NCI-H2107 treated with DMSO at 0.1 percent for 48 hours (cell line): Measurements from ENCODE around the gene ARHGAP10.

Experiments used
- DNase-seq: peaks from one replicate; lab custom pipeline; 2025; ENCODE audit not compliant: unreplicated experiment; lab: John Stamatoyannopoulos, UW

Gene ARHGAP10

GRCh38 chr4:148060264-148061140 lies 328.6 kb downstream of the ARHGAP10 start:
- no peak for DNase-seq

DNA sequence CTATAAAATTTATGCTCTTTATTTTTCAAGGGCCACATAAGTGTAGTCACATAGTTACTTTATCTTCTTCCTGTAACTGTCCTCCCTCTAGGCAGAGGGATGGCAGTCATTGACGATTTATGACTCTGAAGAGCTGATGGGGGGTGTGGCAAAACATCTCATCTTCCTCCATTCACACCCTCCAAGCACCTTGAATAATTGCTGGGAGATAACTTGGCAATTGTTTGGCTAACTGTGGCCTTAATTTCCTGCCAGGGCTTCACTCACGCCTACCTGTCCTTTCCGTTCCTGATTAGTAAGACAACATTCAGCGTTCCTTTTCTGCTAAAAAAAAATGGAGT lies 329.2 kb downstream of the ARHGAP10 start:
- no peak for DNase-seq

GRCh38 chr4:148061795-148062194 lies 329.9 kb downstream of the ARHGAP10 start:
- peak; percentile 50 for DNase-seq

DNA sequence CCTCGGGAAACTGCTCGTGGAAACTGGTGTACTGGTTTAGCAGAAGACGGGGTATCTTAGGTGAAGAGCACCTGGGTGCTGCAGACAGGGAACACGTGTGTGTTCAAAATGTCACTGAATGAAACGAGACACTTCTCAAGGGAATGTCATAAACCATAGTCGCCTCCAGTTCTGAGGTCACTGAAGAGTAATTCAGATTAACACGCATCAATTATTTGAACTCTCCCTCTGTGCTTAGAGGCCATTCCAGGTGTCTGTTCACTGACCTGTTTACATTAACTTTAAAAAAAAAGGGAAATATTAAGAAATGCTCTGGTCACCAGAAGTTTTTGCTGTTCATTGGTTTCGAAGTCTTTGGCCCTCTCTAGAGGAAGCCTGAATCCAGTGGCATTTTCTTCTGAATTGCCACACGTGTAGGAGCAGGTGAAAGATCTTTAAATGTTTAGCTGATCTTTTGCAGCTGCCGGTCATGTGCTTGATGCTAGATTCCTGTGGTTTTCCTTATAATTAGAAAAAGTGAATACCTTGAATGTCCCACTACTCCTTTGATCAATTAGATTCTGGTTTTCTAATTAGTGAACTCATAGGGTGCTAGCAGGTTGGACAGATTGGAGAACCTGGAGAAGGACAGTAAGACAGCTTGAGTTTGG lies 330.5 kb downstream of the ARHGAP10 start:
- peak; percentile 52 for DNase-seq

- DNase-seq, result no peak
These were observed 332.6 kb downstream of the ARHGAP10 start for GRCh38 chr4:148064451-148064850.

- no peak for DNase-seq
These were observed 333.2 kb downstream of the ARHGAP10 start for GRCh38 chr4:148065075-148065474.

DNA sequence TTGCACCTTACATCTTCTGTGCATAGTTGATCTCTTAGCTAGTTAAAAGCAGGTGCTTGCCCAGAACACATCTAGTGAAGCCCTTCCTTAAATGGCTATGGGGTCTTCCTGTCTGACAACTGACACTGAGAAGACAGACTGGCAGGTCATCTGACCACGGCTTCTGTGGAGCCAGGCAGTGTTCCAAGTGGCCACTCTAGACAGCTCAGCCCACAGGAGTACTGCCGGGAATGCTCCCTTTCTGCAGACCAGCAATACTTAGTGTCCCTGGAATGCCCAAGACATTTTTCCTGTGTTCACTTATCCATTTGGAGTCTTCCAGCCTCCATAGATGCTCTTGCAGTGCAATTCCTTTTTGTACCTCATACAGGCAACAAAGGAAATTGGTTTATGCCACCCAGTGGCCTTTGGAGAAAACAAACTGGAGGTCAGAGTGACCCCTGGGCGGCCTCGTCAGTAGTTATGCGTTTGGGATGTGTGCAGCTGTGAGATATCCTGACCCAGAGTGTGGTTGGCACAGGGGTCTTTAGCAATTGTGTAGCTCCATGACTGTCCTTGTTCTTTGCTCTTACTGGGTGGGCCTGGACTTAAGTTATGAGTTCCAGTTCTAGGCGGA lies 335.5 kb downstream of the ARHGAP10 start:
- DNase-seq, result no peak

DNA sequence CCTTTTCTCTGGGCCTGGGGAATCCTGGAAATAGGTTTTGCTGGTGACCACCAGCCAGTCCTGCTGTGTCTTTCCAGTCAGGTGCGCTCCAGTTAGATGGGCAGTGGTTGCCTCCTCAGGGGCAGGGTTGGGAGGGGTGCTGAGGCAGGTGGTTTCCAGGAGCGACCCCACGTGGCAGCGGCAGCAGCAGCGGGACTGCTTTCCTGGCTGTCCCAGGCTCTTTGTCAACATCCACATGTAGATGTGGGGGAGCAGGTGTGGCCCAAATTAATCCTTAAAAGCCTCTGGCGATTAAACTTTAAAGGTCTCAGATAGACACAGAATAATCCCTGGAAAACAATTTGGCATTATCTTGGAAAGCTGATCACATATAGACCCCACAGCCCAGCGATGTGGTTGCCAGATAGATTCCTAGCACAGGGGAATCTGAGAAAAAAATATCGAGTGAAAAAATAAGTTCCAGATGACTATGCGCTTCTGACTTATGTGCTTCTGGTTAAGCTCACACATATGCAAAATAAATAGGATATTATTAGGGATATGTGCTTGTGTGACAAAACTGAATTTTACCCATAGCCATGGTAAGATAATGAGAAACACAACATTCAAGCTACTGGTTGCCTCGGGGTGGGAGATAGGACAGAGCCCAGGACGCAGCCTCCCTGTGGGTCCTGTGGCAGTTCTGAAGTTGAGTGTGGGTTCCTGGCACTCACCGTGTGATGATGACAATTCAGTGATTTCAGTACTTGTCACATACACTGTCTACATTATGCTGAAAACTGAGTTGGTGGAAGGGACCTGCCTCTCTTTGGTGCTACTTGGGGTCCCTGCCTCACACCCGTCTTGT lies 336.4 kb downstream of the ARHGAP10 start:
- DNase-seq, result no peak

GRCh38 chr4:148069086-148069894 lies 337.4 kb downstream of the ARHGAP10 start:
- no peak for DNase-seq

DNA sequence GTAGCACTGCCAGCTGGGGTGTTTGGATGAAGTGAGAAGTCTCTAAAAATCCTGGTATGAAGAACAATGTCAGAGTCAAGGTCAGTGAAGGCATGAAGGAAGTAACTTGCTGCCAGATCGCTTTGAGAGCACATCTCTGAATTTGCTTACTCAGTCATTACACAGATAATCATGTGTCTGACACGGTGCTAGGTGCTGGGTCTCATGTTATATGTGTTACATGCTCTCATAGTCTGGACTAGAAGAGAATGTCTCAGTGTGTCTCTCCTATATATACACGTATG lies 337.9 kb downstream of the ARHGAP10 start:
- no peak for DNase-seq

DNA sequence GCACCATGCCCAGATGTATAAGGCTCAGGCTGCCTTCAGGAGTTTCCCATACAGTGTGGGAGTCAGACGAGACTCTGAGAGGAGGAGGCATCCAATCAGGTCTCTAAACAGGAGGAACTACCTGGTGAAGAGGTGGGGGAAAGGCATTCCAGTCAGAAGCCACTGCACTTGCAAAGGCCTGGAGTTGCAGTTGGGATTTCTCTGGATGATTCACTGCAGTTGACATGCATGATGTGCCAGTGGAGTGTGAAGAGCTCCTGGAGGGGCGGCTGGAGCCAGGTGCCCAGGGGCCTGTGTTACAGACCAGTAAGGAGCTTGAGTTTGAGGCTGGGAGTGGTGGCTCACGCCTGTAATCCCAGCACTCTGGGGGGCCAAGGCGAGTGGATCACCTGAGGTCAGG lies 339.1 kb downstream of the ARHGAP10 start:
- no peak for DNase-seq

DNA sequence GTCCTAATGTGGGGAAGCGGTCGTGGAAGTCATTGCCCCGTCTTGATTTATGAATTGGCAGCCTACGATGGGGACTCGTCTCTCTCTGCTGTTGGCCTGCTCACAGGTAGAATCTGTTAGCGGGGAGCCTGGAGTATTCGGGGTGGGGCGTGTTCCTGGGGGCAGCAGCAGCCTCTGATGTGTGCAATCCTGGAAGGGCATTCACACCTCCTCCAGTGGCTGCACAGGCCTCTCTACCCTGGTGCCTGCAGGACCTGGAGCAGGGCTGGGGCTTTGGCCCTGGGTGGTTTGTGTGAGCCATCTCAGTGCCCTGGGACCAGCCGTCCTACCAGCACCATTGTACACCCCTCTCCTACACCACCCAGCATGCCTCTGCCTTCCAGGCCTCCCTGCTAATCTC lies 340.9 kb downstream of the ARHGAP10 start:
- DNase-seq, result no peak

DNA sequence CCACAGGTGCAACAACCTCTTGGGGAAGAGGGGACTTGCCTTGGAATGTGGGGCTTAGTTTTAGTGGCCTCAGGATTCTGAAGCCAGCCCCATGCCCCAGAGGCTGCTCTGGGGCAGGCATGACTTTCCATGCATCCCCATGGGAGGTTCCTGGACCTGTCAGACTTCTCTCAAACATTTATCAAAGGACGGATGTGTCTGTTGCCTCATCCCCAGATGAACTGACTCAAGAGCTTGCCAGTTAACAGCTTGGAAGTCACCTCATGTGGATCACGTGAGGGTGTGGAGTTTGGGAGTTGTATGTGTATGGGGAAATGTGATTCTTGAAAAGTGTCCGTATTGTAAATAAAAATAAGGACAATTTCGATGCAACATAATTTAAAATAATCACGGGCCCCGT lies 341.5 kb downstream of the ARHGAP10 start:
- no peak for DNase-seq

DNA sequence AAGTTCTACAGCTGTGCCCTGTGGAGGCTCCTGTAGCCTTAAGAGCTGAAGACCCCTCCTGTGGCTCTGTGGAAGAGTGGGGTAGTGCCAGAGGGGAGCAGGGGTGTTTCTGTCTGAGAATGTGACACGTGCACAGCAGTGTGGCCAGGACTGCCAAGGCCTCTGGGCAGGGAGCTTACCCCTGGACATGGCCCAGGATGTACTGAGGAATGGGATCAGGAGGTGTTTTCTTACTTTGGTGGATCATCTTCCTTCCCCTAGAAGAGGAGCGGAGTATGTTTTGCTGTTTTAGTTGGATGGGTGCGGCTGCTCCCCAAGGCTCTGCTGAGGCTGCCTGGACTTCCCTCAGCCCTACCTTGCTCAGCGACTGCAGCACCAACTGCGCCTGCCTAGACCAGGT lies 342.6 kb downstream of the ARHGAP10 start:
- no peak for DNase-seq

GRCh38 chr4:148075438-148075837 lies 343.6 kb downstream of the ARHGAP10 start:
- DNase-seq, result no peak

- no peak for DNase-seq
These were observed 345.1 kb downstream of the ARHGAP10 start for GRCh38 chr4:148076964-148077363.

GRCh38 chr4:148077581-148077980 lies 345.7 kb downstream of the ARHGAP10 start:
- no peak for DNase-seq

DNA sequence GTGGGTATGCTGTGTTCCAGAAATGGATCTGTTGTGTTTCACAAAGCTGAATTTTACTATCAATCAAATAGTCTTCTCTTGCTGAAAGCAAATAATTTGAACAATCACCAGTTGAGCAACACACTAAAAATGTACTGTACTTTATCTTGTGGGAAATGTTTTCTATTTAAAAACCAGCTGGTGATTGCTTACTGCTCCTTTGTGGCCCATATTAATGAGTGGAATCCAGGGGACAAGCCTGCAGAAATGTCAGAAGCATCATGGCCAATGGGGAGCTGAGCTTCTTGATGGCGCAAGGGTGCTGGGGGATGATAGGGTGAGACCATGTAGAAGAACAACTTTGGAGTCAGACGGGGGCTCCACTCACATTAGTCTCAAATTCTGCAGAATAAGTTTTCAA lies 346.2 kb downstream of the ARHGAP10 start:
- no peak for DNase-seq

GRCh38 chr4:148079961-148080360 lies 348.1 kb downstream of the ARHGAP10 start:
- DNase-seq, result no peak

- no peak for DNase-seq
These were observed 349.4 kb downstream of the ARHGAP10 start for GRCh38 chr4:148081267-148081666.

GRCh38 chr4:148081745-148082144 lies 349.9 kb downstream of the ARHGAP10 start:
- DNase-seq, result no peak
